ENCODE results near the gene GFY.
"Not testable (repeated sequence)": the region's sequence is repeated elsewhere in the genome, so short reads cannot be mapped to it uniquely, and the experiment has no call there.

Gene GFY

DNA sequence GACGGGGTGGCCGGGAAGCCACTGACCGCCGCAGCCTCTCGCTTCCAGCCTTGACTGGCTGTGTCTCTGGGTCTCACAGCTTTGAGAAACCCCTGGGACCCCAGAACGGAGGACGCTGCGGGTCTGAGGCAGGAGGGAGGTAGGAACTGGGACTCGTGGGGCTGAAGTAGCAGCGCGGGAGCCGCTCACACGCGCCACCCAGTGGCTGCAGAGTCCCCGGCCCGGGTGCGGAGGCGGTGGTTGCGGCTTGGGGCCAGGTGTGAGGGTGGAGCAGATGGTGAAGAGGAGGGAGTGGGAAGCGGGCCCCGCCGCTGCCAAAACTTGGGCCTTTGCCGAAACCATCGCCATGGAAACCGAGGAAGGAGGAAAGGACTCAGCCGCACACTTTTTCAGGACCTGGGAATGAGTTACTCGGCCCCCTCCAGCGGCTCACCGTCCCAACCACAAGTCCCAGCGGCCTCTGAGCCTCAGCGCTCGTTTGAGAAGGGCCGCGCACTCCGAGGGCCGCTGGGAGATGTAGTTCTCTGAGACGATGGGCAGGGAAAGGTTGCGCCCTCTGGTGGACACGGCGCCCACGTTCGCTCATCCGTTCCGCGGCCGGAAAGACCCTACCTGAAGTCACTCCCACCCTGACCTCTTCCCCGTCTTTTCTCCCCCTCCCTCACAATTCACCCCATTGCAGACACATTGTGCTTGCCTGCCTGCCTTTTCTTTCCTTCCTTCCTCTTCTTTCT lies 18.3 kb downstream of the GFY start:
- peak; percentile 86 to 91 for DNase-seq (ENCODE audit: low read depth in 2 of 2)

DNA sequence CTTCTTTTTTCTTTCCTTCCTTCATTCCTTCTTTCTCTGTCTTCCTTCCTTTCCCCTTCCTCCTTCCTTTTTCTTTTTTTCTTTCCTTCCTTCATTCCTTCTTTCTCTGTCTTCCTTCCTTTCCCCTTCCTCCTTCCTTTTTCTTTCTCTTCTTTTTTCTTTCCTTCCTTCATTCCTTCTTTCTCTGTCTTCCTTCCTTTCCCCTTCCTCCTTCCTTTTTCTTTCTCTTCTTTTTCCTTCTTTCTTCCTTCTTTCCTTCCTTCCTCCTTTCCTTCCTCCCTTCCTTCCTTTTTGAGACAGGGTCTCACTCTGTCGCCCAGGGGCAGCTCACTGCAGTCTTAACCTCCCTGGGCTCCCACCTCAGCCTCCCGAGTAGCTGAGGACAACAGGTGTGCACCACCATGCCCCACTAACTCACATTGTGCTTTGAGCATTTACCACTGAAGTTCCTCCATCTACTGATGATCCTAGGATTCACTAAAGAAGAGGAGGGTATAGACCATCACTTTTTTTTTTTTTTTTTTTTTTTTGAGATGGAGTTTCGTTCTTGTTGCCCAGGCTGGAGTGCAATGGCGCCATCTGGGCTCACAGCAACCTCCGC lies 19.0 kb downstream of the GFY start:
- not testable (repeated sequence) for DNase-seq (ENCODE audit: low read depth in 2 of 2)

GRCh38 chr19:49445997-49446396 lies 20.8 kb downstream of the GFY start:
- DNase-seq (ENCODE audit: low read depth in 2 of 2), result no peak

- peak in 1 of 2 donors; percentile 34 for DNase-seq (ENCODE audit: low read depth in 2 of 2)
Measured at GRCh38 chr19:49447485-49448431, 22.6 kb downstream of the GFY start.

GRCh38 chr19:49448432-49448786 lies 23.2 kb downstream of the GFY start:
- no peak for DNase-seq (ENCODE audit: low read depth in 2 of 2)

DNA sequence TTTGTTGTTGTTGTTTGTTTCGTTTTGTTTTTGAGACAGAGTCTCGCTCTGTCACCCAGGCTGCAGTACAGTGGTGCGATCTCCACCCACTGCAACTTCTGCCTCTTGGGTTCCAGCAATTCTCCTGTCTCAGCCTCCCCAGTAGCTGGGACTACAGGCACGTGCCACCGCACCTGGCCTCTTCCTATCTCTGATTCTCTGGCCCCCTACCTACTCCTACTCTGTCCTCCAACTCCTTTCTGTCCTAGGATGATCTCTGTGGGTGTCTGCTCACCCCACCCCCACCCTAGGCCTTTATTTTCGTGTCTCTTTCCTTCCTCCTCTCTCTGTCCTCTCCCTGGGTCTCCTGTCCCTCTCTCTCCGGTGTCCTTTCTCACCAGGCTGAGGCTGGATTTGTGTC lies 25.2 kb downstream of the GFY start:
- DNase-seq (ENCODE audit: low read depth in 2 of 2), result no peak

- peak; percentile 91 to 92 for DNase-seq (ENCODE audit: low read depth in 2 of 2)
Measured at GRCh38 chr19:49451430-49452181, 26.4 kb downstream of the GFY start, which contains the start of gene PIH1D1. Gene PIH1D1, minus strand, starts transcription at chr19:49451814. Its CDS starts 240 bp downstream, at chr19:49451574.

DNA sequence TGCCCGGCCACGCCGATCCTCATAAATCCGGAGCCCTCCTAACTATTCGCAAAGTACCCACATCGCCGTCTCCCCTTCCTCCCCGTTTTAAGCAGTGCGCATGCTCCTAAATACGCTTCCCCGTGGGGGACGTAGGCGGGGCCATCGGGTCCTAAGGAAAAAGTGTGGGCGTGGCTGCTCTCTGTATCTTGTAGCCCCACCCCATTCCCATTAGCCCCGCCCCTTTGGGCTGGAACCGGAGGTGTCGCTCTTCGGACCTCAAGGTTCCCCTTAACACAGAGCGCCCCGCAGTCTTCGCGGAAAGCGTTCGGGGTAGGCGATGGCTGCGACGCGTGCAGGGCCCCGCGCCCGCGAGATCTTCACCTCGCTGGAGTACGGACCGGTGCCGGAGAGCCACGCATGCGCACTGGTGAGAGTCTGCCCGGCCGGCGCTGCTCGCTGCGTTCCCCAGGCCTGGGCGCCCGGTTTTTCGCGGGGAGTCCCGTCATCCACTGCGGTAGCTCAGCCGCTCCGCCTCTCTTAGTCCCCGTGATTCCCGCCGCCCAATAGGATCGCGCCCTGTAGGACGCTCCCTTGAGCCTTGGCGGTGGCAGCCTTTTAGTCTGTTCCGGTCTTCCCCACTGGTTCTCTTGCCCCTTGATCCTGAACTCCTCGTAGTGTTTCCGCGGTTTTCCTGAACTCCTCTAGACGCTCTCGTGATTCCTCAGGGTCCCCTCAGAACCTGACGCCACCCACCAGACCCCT lies 28.0 kb downstream of the GFY start, which contains the start of gene ALDH16A1:
Gene ALDH16A1, plus strand, starts transcription at position 213 of the 744 bp plus-strand sequence. Its CDS starts 107 bp downstream, at position 320.
- DNase-seq (ENCODE audit: low read depth in 2 of 2), result peak; percentile 97

DNA sequence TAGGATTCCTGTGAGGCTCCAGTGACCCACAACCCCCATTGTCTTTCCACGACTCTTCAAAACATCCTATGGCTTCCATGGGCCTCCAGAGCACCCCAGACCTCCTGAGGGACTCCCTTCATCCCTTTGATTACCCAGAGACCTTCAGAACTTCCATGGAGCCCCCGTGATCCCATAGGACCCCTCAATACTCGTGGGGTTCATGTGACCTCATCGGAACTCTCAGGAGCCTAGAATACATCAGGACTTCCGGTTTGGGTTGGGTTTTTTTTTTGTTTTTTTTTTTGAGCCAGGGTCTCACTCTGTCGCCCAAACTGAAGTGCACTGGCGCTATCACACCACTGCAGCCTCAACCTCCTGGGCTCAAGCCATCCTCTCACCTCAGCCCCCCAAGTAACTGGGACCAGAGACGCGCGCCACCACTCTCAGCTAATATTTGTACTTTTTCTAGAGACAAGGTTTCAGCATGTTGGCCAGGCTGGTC lies 28.6 kb downstream of the GFY start:
- no peak for DNase-seq (ENCODE audit: low read depth in 2 of 2)

- no peak for DNase-seq (ENCODE audit: low read depth in 2 of 2)
Measured at GRCh38 chr19:49455773-49456172, 30.6 kb downstream of the GFY start.

GRCh38 chr19:49456326-49456725 lies 31.1 kb downstream of the GFY start:
- DNase-seq (ENCODE audit: low read depth in 2 of 2), result no peak

DNA sequence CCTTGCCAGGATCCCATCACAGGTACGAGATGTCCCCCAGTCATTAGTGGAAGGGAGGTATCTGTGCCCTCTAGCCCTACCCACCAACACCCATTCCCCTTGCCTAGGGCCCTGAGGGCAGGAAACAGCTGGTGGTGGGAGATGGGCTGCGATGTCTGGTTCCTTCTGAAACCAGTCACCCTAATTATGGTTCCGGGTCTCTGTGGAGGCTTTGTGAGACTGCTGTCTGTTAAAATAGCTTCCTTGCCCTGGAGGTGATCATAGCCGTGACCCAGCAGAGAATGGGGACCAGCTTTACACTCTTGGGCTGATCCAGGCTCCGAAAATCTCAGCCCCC lies 33.3 kb downstream of the GFY start:
- DNase-seq (ENCODE audit: low read depth in 2 of 2), result no peak

DNA sequence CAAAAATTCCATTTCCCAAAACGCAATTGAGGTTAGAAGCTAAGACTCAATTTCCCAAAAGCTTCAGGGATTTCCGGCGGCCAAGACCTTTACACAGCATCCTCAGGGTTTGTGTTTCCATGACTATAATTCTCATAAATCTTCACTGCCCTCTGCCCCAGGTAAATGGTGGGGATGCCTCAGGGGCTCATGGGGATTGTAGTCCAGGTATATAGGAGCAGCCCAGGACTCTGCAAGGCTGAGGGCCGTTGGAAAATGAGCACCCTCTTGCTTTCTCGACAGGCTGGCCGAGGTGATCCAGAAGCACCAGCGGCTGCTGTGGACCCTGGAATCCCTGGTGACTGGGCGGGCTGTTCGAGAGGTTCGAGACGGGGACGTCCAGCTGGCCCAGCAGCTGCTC lies 34.2 kb downstream of the GFY start:
- DNase-seq (ENCODE audit: low read depth in 2 of 2), result no peak

- not testable (repeated sequence) for DNase-seq (ENCODE audit: low read depth in 2 of 2)
Measured at GRCh38 chr19:49461130-49461529, 35.9 kb downstream of the GFY start.

DNA sequence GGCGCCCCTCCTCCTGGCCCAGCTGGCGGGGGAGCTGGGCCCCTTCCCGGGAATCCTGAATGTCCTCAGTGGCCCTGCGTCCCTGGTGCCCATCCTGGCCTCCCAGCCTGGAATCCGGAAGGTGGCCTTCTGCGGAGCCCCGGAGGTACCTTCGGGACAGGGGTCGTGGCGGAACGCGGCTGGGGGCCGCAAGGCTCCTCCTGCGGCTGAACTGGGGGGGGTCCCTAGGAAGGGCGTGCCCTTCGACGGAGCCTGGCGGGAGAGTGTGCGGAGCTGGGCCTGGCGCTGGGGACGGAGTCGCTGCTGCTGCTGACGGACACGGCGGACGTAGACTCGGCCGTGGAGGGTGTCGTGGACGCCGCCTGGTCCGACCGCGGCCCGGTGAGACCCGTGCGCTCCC lies 36.5 kb downstream of the GFY start:
- DNase-seq (ENCODE audit: low read depth in 2 of 2), result no peak

GRCh38 chr19:49462492-49462891 lies 37.3 kb downstream of the GFY start:
- no peak for DNase-seq (ENCODE audit: low read depth in 2 of 2)

DNA sequence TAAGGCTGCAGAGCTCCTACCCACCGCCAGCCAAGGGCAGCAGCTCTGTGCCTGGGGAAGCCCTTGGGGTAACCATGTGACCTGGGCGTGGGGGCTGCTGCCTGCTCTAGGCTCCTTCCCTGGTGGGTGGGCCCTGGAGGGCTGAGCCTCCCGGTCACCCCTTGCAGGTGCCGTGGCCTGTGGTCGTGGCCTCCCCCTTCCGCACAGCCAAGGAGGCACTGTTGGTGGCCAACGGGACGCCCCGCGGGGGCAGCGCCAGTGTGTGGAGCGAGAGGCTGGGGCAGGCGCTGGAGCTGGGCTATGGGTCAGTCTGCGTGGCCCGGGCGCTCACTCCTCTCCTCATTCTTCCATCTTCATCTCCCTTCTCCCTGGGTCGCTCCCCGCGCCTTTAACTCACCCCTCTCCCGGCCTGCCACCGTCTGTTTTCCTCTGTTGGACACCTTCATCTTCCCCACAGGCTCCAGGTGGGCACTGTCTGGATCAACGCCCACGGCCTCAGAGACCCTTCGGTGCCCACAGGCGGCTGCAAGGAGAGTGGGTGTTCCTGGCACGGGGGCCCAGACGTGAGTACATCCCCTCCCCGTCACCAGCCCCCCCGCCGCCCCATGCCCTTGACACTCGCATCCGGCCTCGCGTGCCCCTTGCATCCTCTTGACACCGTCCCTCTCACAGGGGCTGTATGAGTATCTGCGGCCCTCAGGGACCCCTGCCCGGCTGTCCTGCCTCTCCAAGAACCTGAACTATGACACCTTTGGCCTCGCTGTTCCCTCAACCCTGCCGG lies 39.0 kb downstream of the GFY start:
- no peak for DNase-seq (ENCODE audit: low read depth in 2 of 2)

GRCh38 chr19:49465371-49465770 lies 40.2 kb downstream of the GFY start:
- no peak for DNase-seq (ENCODE audit: low read depth in 2 of 2)

DNA sequence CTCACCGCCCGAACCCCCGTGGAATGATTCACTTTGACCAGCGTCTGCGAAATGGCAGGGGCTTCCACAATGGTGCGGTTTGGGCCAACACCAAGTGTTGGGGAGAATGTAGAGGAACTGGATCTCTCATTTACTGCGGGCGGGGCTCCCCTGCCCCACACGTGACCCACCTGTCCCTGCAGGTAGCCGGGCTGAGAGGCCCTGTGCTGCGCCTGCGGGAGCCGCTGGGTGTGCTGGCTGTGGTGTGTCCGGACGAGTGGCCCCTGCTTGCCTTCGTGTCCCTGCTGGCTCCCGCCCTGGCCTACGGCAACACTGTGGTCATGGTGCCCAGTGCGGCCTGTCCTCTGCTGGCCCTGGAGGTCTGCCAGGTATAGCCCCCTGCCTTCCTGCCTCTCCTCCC lies 43.0 kb downstream of the GFY start:
- no peak for DNase-seq (ENCODE audit: low read depth in 2 of 2)
